Ovary (tissue), 3 donors: ENCODE data around the gene SCART1.

Experiments
- POLR2A ChIP-seq: fragments of 450-650 bp; IDR thresholded peaks from one replicate; pipeline ENCODE4 v1.6.1; 2017; ENCODE audit warnings: antibody characterized with exemption, mild to moderate bottlenecking, moderate library complexity
- TF ChIP-seq, protein P1 (sequence below), 3 donors: fragments of 450-650 bp in 2 of 3; fragments of 200-600 bp in 1 of 3; IDR thresholded peaks; one replicate each; pipeline versions ENCODE4 v1.5.1 to v1.8.0; 2016 to 2022; ENCODE audit warnings: antibody characterized with exemption in 3 of 3, mild to moderate bottlenecking in 1 of 3
- donor health status: DM: no; HTN: no; CAD: no.

DNA sequence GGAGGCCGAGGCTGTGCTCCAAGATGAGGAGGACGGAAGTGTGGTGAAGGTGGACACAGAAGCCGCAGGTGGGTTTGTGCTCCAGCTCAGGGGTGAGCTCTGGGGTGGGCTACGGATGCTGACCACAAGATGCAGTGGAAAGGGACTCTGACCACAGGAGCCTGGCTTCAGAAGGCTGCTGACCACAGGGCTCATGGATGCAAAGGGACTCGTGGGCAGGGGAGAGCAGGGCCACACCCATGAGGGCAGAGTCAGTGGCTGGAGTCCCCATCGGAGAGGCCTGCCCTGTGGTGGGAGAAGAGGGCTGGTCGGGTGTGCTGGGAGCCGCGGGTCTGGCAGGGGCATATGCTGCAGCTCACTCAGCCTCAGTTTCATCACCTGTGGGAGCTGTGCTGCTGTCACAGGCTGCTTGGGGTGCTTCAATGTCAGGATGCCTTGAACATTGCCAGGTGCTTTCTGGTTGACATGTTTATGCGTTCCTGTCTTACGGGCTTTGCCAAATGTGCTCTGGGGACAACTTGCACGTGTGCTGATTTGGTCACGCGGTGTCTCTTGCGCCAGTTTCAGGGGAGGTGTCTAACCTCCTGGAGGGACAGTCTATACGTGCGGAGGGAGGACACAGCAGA is 13.7 kb downstream of the SCART1 start:
- TF ChIP-seq, protein P1, sequence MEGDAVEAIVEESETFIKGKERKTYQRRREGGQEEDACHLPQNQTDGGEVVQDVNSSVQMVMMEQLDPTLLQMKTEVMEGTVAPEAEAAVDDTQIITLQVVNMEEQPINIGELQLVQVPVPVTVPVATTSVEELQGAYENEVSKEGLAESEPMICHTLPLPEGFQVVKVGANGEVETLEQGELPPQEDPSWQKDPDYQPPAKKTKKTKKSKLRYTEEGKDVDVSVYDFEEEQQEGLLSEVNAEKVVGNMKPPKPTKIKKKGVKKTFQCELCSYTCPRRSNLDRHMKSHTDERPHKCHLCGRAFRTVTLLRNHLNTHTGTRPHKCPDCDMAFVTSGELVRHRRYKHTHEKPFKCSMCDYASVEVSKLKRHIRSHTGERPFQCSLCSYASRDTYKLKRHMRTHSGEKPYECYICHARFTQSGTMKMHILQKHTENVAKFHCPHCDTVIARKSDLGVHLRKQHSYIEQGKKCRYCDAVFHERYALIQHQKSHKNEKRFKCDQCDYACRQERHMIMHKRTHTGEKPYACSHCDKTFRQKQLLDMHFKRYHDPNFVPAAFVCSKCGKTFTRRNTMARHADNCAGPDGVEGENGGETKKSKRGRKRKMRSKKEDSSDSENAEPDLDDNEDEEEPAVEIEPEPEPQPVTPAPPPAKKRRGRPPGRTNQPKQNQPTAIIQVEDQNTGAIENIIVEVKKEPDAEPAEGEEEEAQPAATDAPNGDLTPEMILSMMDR (IDR thresholded peaks at IDR 0.05): no peak
- no peak for TF ChIP-seq POLR2A
